Glutamatergic neuron (in vitro differentiated cells): ENCODE data around the gene RASA3. TPM values are rescaled to one million over a fixed set of nuclear protein-coding genes. Genes with fewer than 3 reads are reported as not detected.
A peak's percentile ranks its signal among the peaks of the same experiment; 100 is the strongest.
"Not testable (repeated sequence)": the region's sequence is repeated elsewhere in the genome, so short reads cannot be mapped to it uniquely, and the experiment has no call there.

Experiments used
- DNase-seq: peaks from one replicate; pipeline ENCODE4 v3.0.0; 2022
- H3K27ac Mint-ChIP-seq: one replicate; pipeline ENCODE4 v1.8.0; 2020; ENCODE audit warnings: mild to moderate bottlenecking, mixed read lengths, inconsistent platforms; ENCODE audit not compliant: unreplicated experiment
- H3K27me3 Mint-ChIP-seq: one replicate; pipeline ENCODE4 v1.8.0; 2020; ENCODE audit warnings: mild to moderate bottlenecking, moderate library complexity, mixed read lengths, inconsistent platforms; ENCODE audit not compliant: unreplicated experiment
- H3K36me3 Mint-ChIP-seq: one replicate; pipeline ENCODE4 v1.8.0; 2020; ENCODE audit warnings: mild to moderate bottlenecking, mixed read lengths, inconsistent platforms; ENCODE audit not compliant: unreplicated experiment
- H3K4me1 Mint-ChIP-seq: one replicate; pipeline ENCODE4 v1.8.0; 2020; ENCODE audit warnings: mild to moderate bottlenecking, low read depth, mixed read lengths, inconsistent platforms; ENCODE audit not compliant: unreplicated experiment
- H3K4me3 Mint-ChIP-seq: one replicate; pipeline ENCODE4 v1.8.0; 2020; ENCODE audit warnings: mild to moderate bottlenecking, mixed read lengths, inconsistent platforms; ENCODE audit not compliant: unreplicated experiment
- H3K9me3 Mint-ChIP-seq: one replicate; pipeline ENCODE4 v1.8.0; 2020; ENCODE audit warnings: mild to moderate bottlenecking, moderate library complexity, mixed read lengths, inconsistent platforms; ENCODE audit not compliant: unreplicated experiment
- CTCF ChIP-seq: fragments of 200-600 bp; sonication (generic); IDR thresholded peaks from one replicate; pipeline ENCODE4 v1.5.0; 2021; ENCODE audit not compliant: partially characterized antibody, unreplicated experiment
- total RNA-seq: library from RNA; stranded (reverse); fragmentation: NEBNext Ultra II Directional; extraction: Animal tissue kit (Norgen Biotek cat#: 25700); gene quantifications from one replicate; pipeline ENCODE4 v1.2.1, GENCODE V29; 2021; ENCODE audit not compliant: unreplicated experiment

The RASA3 gene
- total RNA-seq, 1 donor from 2014 or later: 15.2 TPM

- peaks cover 11% of the 10 kb centered on the region for H3K4me1 Mint-ChIP-seq
- TF ChIP-seq CTCF: no peak
- H3K9me3 Mint-ChIP-seq: peaks cover 5% of the 10 kb centered on the region
- no peak overlapping the region for H3K4me3 Mint-ChIP-seq
- peaks cover 5% of the 10 kb centered on the region for H3K27me3 Mint-ChIP-seq
- no peak overlapping the region for H3K27ac Mint-ChIP-seq
- peak; percentile 8 for DNase-seq
- H3K36me3 Mint-ChIP-seq: no peaks in the 10 kb centered on the region
Observed at GRCh38 chr13:114021464-114022308, 110.7 kb downstream of the RASA3 start.

- Mint-ChIP-seq H3K27me3 (peaks cover 4% of the 10 kb centered on the region), H3K27ac (no peak overlapping the region), H3K4me1 (peaks cover 6% of the 10 kb centered on the region), H3K36me3 (no peaks in the 10 kb centered on the region), H3K9me3 (peaks cover 5% of the 10 kb centered on the region), H3K4me3 (no peak overlapping the region)
- no peak for TF ChIP-seq CTCF
- peak; percentile 6 for DNase-seq
Observed at GRCh38 chr13:114020750-114021463, 111.5 kb downstream of the RASA3 start.

- H3K9me3 Mint-ChIP-seq: not testable (repeated sequence)
Observed at GRCh38 chr13:114020134-114020533, 112.3 kb downstream of the RASA3 start.

GRCh38 chr13:114019367-114019766, 113.1 kb downstream of the RASA3 start:
- DNase-seq: no peak
- no peak overlapping the region for H3K27ac Mint-ChIP-seq
- H3K4me3 Mint-ChIP-seq: no peak overlapping the region
- peaks cover 3% of the 10 kb centered on the region for H3K4me1 Mint-ChIP-seq
- no peak for TF ChIP-seq CTCF
- no peaks in the 10 kb centered on the region for H3K36me3 Mint-ChIP-seq
- H3K27me3 Mint-ChIP-seq: no peaks in the 10 kb centered on the region
- H3K9me3 Mint-ChIP-seq: peaks cover 2% of the 10 kb centered on the region

More at GRCh38 chr13:114020134-114020533, 112.3 kb downstream of the RASA3 start:
- not testable (repeated sequence) for H3K4me1 Mint-ChIP-seq, H3K4me3 Mint-ChIP-seq, H3K36me3 Mint-ChIP-seq, H3K27ac Mint-ChIP-seq, DNase-seq, H3K27me3 Mint-ChIP-seq

GRCh38 chr13:114018461-114019055, 113.9 kb downstream of the RASA3 start:
- no peak overlapping the region for H3K27ac Mint-ChIP-seq
- DNase-seq: no peak
- no peak for TF ChIP-seq CTCF
- peaks cover 3% of the 10 kb centered on the region for H3K4me1 Mint-ChIP-seq
- H3K9me3 Mint-ChIP-seq: peaks cover 2% of the 10 kb centered on the region
- H3K27me3 Mint-ChIP-seq: no peaks in the 10 kb centered on the region
- no peaks in the 10 kb centered on the region for H3K36me3 Mint-ChIP-seq
- no peak overlapping the region for H3K4me3 Mint-ChIP-seq
